Measurements from ENCODE around the gene RBMX2.
"Not testable (repeated sequence)": the region's sequence is repeated elsewhere in the genome, so short reads cannot be mapped to it uniquely, and the experiment has no call there.

The RBMX2 gene

GRCh38 chrX:130401415-130402207, at the start of gene RBMX2:
TSS of gene RBMX2 (plus strand) at chrX:130401987. CDS start at chrX:130402033, 46 bp downstream.
- DNase-seq (ENCODE audit: insufficient read length, low spot score) (peak; percentile 78), FAIRE-seq (peak; percentile 41)
- TF ChIP-seq CTCF (IDR thresholded peaks at IDR 0.05; ENCODE audit: insufficient read depth, missing control alignments), result no peak

- DNase-seq (ENCODE audit: insufficient read length, low spot score), result not testable (repeated sequence)
- FAIRE-seq, result peak; percentile 35
These were observed 49.7 kb upstream of the RBMX2 start for GRCh38 chrX:130352050-130352449.

GRCh38 chrX:130376077-130376476, 25.7 kb upstream of the RBMX2 start:
- FAIRE-seq (no peak), DNase-seq (ENCODE audit: insufficient read length, low spot score) (no peak)
- no peak for TF ChIP-seq CTCF (IDR thresholded peaks at IDR 0.05; ENCODE audit: insufficient read depth, missing control alignments)

GRCh38 chrX:130378024-130378669, 23.6 kb upstream of the RBMX2 start:
- DNase-seq (ENCODE audit: insufficient read length, low spot score) (no peak), FAIRE-seq (peak; percentile 81)
- TF ChIP-seq CTCF (IDR thresholded peaks at IDR 0.05; ENCODE audit: insufficient read depth, missing control alignments), result no peak

GRCh38 chrX:130385520-130385919, 16.3 kb upstream of the RBMX2 start, which contains the start of gene GPR119:
TSS of gene GPR119 (minus strand) at chrX:130385674. CDS start at chrX:130385447, 227 bp downstream.
- no peak for FAIRE-seq
- no peak for TF ChIP-seq CTCF (IDR thresholded peaks at IDR 0.05; ENCODE audit: insufficient read depth, missing control alignments)
- DNase-seq (ENCODE audit: insufficient read length, low spot score), result no peak

- FAIRE-seq (no peak), DNase-seq (ENCODE audit: insufficient read length, low spot score) (no peak)
- no peak for TF ChIP-seq CTCF (IDR thresholded peaks at IDR 0.05; ENCODE audit: insufficient read depth, missing control alignments)
These were observed 15.4 kb upstream of the RBMX2 start for GRCh38 chrX:130386408-130386808.

- FAIRE-seq, result peak; percentile 82
- TF ChIP-seq CTCF (IDR thresholded peaks at IDR 0.05; ENCODE audit: insufficient read depth, missing control alignments), result peak; percentile 68
- peak; percentile 26 for DNase-seq (ENCODE audit: insufficient read length, low spot score)
These were observed 8.2 kb upstream of the RBMX2 start for GRCh38 chrX:130393451-130394074.

Data from D721Med (cell line).